Suprapubic skin (tissue), 4 donors: ENCODE results near the gene GUCY1A2. TPM values are rescaled to one million over a fixed set of nuclear protein-coding genes. Genes with fewer than 3 reads are reported as not detected.

Experiments used
- DNase-seq, 2 donors: peaks; one replicate each; pipeline ENCODE4 v3.0.0-alpha.2; 2019; ENCODE audit warnings: low spot score in 2 of 2
- H3K27ac ChIP-seq: fragments of 200-600 bp; sonication (generic); one replicate; pipeline ENCODE4 v1.5.1; 2019
- H3K27me3 ChIP-seq: fragments of 200-600 bp; sonication (generic); one replicate; pipeline ENCODE4 v1.5.1; 2019
- H3K36me3 ChIP-seq: fragments of 200-600 bp; sonication (generic); one replicate; pipeline ENCODE4 v1.5.1; 2019
- H3K4me1 ChIP-seq: fragments of 200-600 bp; sonication (generic); one replicate; pipeline ENCODE4 v1.5.1; 2019
- H3K4me3 ChIP-seq: fragments of 200-600 bp; sonication (generic); one replicate; pipeline ENCODE4 v1.5.1; 2019; ENCODE audit warnings: mild to moderate bottlenecking
- H3K9me3 ChIP-seq: fragments of 200-600 bp; sonication (generic); one replicate; pipeline ENCODE4 v1.5.1; 2019
- CTCF ChIP-seq, 2 donors: fragments of 200-600 bp in 1 of 2; fragments of 450-650 bp in 1 of 2; sonication (generic) in 1 of 2; IDR thresholded peaks; one replicate each; pipeline ENCODE4 v1.5.1; 2016 to 2019; ENCODE audit warnings: antibody characterized with exemption in 2 of 2, mild to moderate bottlenecking in 1 of 2, moderate library complexity in 1 of 2
- EP300 ChIP-seq: sonication (generic); formaldehyde crosslinking; IDR thresholded peaks from one replicate; pipeline ENCODE4 v1.6.1; 2017; ENCODE audit warnings: antibody characterized with exemption
- POLR2A ChIP-seq, 2 donors: fragments of 450-650 bp; IDR thresholded peaks; one replicate each; pipeline ENCODE4 v1.6.1; 2017; ENCODE audit warnings: antibody characterized with exemption in 2 of 2, mild to moderate bottlenecking in 2 of 2, moderate library complexity in 2 of 2
- POLR2AphosphoS5 ChIP-seq, 3 donors: sonication (generic); formaldehyde crosslinking; IDR thresholded peaks; one replicate each; pipeline ENCODE4 v1.6.1; 2017; ENCODE audit warnings: antibody characterized with exemption in 3 of 3
- WGBS: methylation state at CpG from one replicate; pipeline ENCODE4 v1.1.5; 2018; 5-methylcytosine and 5-hydroxymethylcytosine counted together
- total RNA-seq, 4 donors: library from RNA; depleted of rRNA; stranded (reverse); fragments of >200 nt; gene quantifications; one replicate each; pipeline ENCODE4 v1.1.0, GENCODE V29; 2016

Gene GUCY1A2
- total RNA-seq, 4 donors from 2014 or later, result 0.49 to 2.7 (median 1.2) TPM

- no peak for DNase-seq
- Histone ChIP-seq H3K9me3 (peaks cover 5% of the 10 kb centered on the region), H3K4me3 (no peak overlapping the region), H3K27ac (no peak overlapping the region), H3K36me3 (no peaks in the 10 kb centered on the region), H3K27me3 (no peaks in the 10 kb centered on the region), H3K4me1 (no peaks in the 10 kb centered on the region)
- TF ChIP-seq CTCF (IDR thresholded peaks at IDR 0.05), result no peak
- no peak for TF ChIP-seq EP300
- TF ChIP-seq POLR2A (IDR thresholded peaks at IDR 0.05), result no peak
- TF ChIP-seq POLR2AphosphoS5 (IDR thresholded peaks at IDR 0.05), result no peak
- WGBS, result 49% methylated on average over 4 of the region's 4 CpGs
Observed at GRCh38 chr11:107043242-107044006, 25.1 kb upstream of the GUCY1A2 start.

- TF ChIP-seq EP300, result no peak
- TF ChIP-seq POLR2A (IDR thresholded peaks at IDR 0.05), result no peak
- TF ChIP-seq POLR2AphosphoS5 (IDR thresholded peaks at IDR 0.05), result no peak
- TF ChIP-seq CTCF (IDR thresholded peaks at IDR 0.05), result no peak
- no peak overlapping the region for H3K4me3 ChIP-seq
- no peaks in the 10 kb centered on the region for H3K36me3 ChIP-seq
- 37% methylated on average over 4 of the region's 4 CpGs for WGBS
- no peak overlapping the region for H3K27ac ChIP-seq
- no peaks in the 10 kb centered on the region for H3K4me1 ChIP-seq
- peaks cover 5% of the 10 kb centered on the region for H3K9me3 ChIP-seq
- no peaks in the 10 kb centered on the region for H3K27me3 ChIP-seq
- no peak for DNase-seq
Observed at GRCh38 chr11:107042748-107043147, 24.5 kb upstream of the GUCY1A2 start.

- no peak for TF ChIP-seq EP300
- no peak for TF ChIP-seq CTCF (IDR thresholded peaks at IDR 0.05)
- no peak for TF ChIP-seq POLR2A (IDR thresholded peaks at IDR 0.05)
- no peak for TF ChIP-seq POLR2AphosphoS5 (IDR thresholded peaks at IDR 0.05)
- no peak overlapping the region for H3K27ac ChIP-seq
- H3K36me3 ChIP-seq, result no peaks in the 10 kb centered on the region
- peaks cover 5% of the 10 kb centered on the region for H3K9me3 ChIP-seq
- WGBS, result 72% methylated on average over 1 of the region's 1 CpG
- no peak for DNase-seq
- no peak overlapping the region for H3K4me3 ChIP-seq
- H3K4me1 ChIP-seq, result no peaks in the 10 kb centered on the region
- no peaks in the 10 kb centered on the region for H3K27me3 ChIP-seq
Observed at GRCh38 chr11:107041088-107041444, 22.8 kb upstream of the GUCY1A2 start.

- no peaks in the 10 kb centered on the region for H3K4me1 ChIP-seq
- WGBS, result 66% methylated on average over 2 of the region's 2 CpGs
- H3K27ac ChIP-seq, result no peak overlapping the region
- no peak overlapping the region for H3K4me3 ChIP-seq
- no peaks in the 10 kb centered on the region for H3K27me3 ChIP-seq
- no peak for TF ChIP-seq CTCF (IDR thresholded peaks at IDR 0.05)
- TF ChIP-seq POLR2A (IDR thresholded peaks at IDR 0.05), result no peak
- TF ChIP-seq EP300, result no peak
- TF ChIP-seq POLR2AphosphoS5 (IDR thresholded peaks at IDR 0.05), result no peak
- peaks cover 5% of the 10 kb centered on the region for H3K9me3 ChIP-seq
- no peak for DNase-seq
- H3K36me3 ChIP-seq, result no peaks in the 10 kb centered on the region
Observed at GRCh38 chr11:107040433-107041087, 22.3 kb upstream of the GUCY1A2 start.

- Histone ChIP-seq H3K4me1 (no peaks in the 10 kb centered on the region), H3K27ac (no peak overlapping the region), H3K36me3 (no peaks in the 10 kb centered on the region), H3K27me3 (peaks cover 8% of the 10 kb centered on the region), H3K4me3 (no peak overlapping the region), H3K9me3 (no peaks in the 10 kb centered on the region)
- no peak for DNase-seq
- TF ChIP-seq POLR2A (IDR thresholded peaks at IDR 0.05), result no peak
- TF ChIP-seq CTCF (IDR thresholded peaks at IDR 0.05), result no peak
- TF ChIP-seq EP300, result no peak
- no peak for TF ChIP-seq POLR2AphosphoS5 (IDR thresholded peaks at IDR 0.05)
Observed at GRCh38 chr11:107025673-107026072, 7.4 kb upstream of the GUCY1A2 start.
